Measurements from ENCODE around the gene RFESD.

The RFESD gene

GRCh38 chr5:95647886-95648860 is 1.6 kb downstream of the RFESD start:
- no peaks in the 10 kb centered on the region for H3K9me3 ChIP-seq
- no peak for TF ChIP-seq CTCF (IDR thresholded peaks at IDR 0.05)
- peaks cover 0 to 17% (median 5%) of the 10 kb centered on the region in 4 donors for H3K4me1 ChIP-seq
- no peaks in the 10 kb centered on the region for H3K27me3 ChIP-seq
- intact Hi-C loops (cut with DNase I; ENCODE audit: low total_unique reads), result loop anchor here (5.0 to 10.0 kb wide), 2 partner anchors 84 to 697 kb away; partner anchors contain the start of gene RHOBTB3
- H3K27ac ChIP-seq, result peak overlapping the region; percentile 91 to 95
- no peak for DNase-seq
- H3K4me3 ChIP-seq, result peak overlapping the region in 1 of 2 donors; percentile 56
- H3K36me3 ChIP-seq, result peaks cover 0 to 5% (median 0%) of the 10 kb centered on the region in 3 donors

GRCh38 chr5:95649274-95649673 is 2.7 kb downstream of the RFESD start:
- H3K9me3 ChIP-seq, result no peaks in the 10 kb centered on the region
- H3K4me1 ChIP-seq, result peaks cover 0 to 17% (median 5%) of the 10 kb centered on the region in 4 donors
- DNase-seq, result no peak
- intact Hi-C loops (cut with DNase I; ENCODE audit: low total_unique reads), result loop anchor here (5.0 to 10.0 kb wide), 2 partner anchors 83 to 696 kb away; partner anchors contain the start of gene RHOBTB3
- H3K36me3 ChIP-seq, result peaks cover 0 to 5% (median 0%) of the 10 kb centered on the region in 3 donors
- no peak overlapping the region for H3K27ac ChIP-seq
- no peak overlapping the region for H3K4me3 ChIP-seq
- no peaks in the 10 kb centered on the region for H3K27me3 ChIP-seq
- TF ChIP-seq CTCF (IDR thresholded peaks at IDR 0.05), result no peak

GRCh38 chr5:95649842-95650620 is 3.5 kb downstream of the RFESD start:
- intact Hi-C loops (cut with DNase I; ENCODE audit: low total_unique reads), result loop anchor here (5.0 to 10.0 kb wide), 2 partner anchors 82 to 695 kb away; partner anchors contain the start of gene RHOBTB3
- no peak for TF ChIP-seq CTCF (IDR thresholded peaks at IDR 0.05)

GRCh38 chr5:95652849-95653248 is 6.3 kb downstream of the RFESD start:
- H3K27me3 ChIP-seq, result no peaks in the 10 kb centered on the region
- H3K27ac ChIP-seq, result no peak overlapping the region
- H3K4me1 ChIP-seq, result peaks cover 0 to 4% (median 0%) of the 10 kb centered on the region in 4 donors
- no peaks in the 10 kb centered on the region for H3K9me3 ChIP-seq
- intact Hi-C loops (cut with DNase I; ENCODE audit: low total_unique reads), result no loop called here
- H3K36me3 ChIP-seq, result peaks cover 0 to 5% (median 0%) of the 10 kb centered on the region in 3 donors
- no peak for DNase-seq
- H3K4me3 ChIP-seq, result no peak overlapping the region
- TF ChIP-seq CTCF (IDR thresholded peaks at IDR 0.05), result no peak

More at GRCh38 chr5:95649842-95650620, 3.5 kb downstream of the RFESD start:
- H3K36me3 ChIP-seq, result peaks cover 0 to 5% (median 0%) of the 10 kb centered on the region in 3 donors
- H3K4me3 ChIP-seq, result no peak overlapping the region
- DNase-seq, result no peak
- no peaks in the 10 kb centered on the region for H3K27me3 ChIP-seq
- no peaks in the 10 kb centered on the region for H3K9me3 ChIP-seq
- peaks cover 0 to 17% (median 5%) of the 10 kb centered on the region in 4 donors for H3K4me1 ChIP-seq
- H3K27ac ChIP-seq, result no peak overlapping the region

GRCh38 chr5:95654196-95654595 is 7.6 kb downstream of the RFESD start:
- Histone ChIP-seq H3K4me1 (no peaks in the 10 kb centered on the region), H3K4me3 (no peak overlapping the region), H3K27me3 (no peaks in the 10 kb centered on the region), H3K27ac (no peak overlapping the region), H3K36me3 (peaks cover 0 to 5% (median 0%) of the 10 kb centered on the region in 3 donors), H3K9me3 (no peaks in the 10 kb centered on the region)
- DNase-seq, result no peak
- intact Hi-C loops (cut with DNase I; ENCODE audit: low total_unique reads), result no loop called here
- no peak for TF ChIP-seq CTCF (IDR thresholded peaks at IDR 0.05)

All from tibial artery (tissue), 4 donors.